Measurements from ENCODE around the gene PIP4K2A.

PIP4K2A gene

GRCh38 chr10:22609251-22609650 lies 105.1 kb downstream of the PIP4K2A start:
- no peak for TF ChIP-seq ZFX (IDR thresholded peaks at IDR 0.05; ENCODE audit: borderline replicate concordance)
- TF ChIP-seq CTCF (IDR thresholded peaks at IDR 0.05): no peak
- H3K27ac ChIP-seq: no peak overlapping the region

GRCh38 chr10:22607261-22607660 lies 107.1 kb downstream of the PIP4K2A start:
- no peak overlapping the region for H3K27ac ChIP-seq
- TF ChIP-seq ZFX (IDR thresholded peaks at IDR 0.05; ENCODE audit: borderline replicate concordance) (no peak), CTCF (IDR thresholded peaks at IDR 0.05) (no peak)

GRCh38 chr10:22606164-22606614 lies 108.2 kb downstream of the PIP4K2A start:
- no peak overlapping the region for H3K27ac ChIP-seq
- TF ChIP-seq CTCF (IDR thresholded peaks at IDR 0.05): no peak
- TF ChIP-seq ZFX (IDR thresholded peaks at IDR 0.05; ENCODE audit: borderline replicate concordance): no peak

- H3K27ac ChIP-seq: no peak overlapping the region
- no peak for TF ChIP-seq ZFX (IDR thresholded peaks at IDR 0.05; ENCODE audit: borderline replicate concordance)
- TF ChIP-seq CTCF (IDR thresholded peaks at IDR 0.05): no peak
These were observed 109.2 kb downstream of the PIP4K2A start for GRCh38 chr10:22605168-22605567.

GRCh38 chr10:22604344-22605126 lies 109.8 kb downstream of the PIP4K2A start:
- TF ChIP-seq ZFX (IDR thresholded peaks at IDR 0.05; ENCODE audit: borderline replicate concordance) (no peak), CTCF (IDR thresholded peaks at IDR 0.05) (no peak)
- H3K27ac ChIP-seq: no peak overlapping the region

GRCh38 chr10:22603581-22603980 lies 110.8 kb downstream of the PIP4K2A start:
- H3K27ac ChIP-seq: no peak overlapping the region
- TF ChIP-seq CTCF (IDR thresholded peaks at IDR 0.05) (no peak), ZFX (IDR thresholded peaks at IDR 0.05; ENCODE audit: borderline replicate concordance) (no peak)

- no peak overlapping the region for H3K27ac ChIP-seq
- TF ChIP-seq ZFX (IDR thresholded peaks at IDR 0.05; ENCODE audit: borderline replicate concordance) (no peak), CTCF (IDR thresholded peaks at IDR 0.05) (no peak)
These were observed 112.8 kb downstream of the PIP4K2A start for GRCh38 chr10:22601618-22602017.

All from 22Rv1 (cell line).